Endodermal cell (in vitro differentiated cells): ENCODE results near the gene ZSCAN9. TPM values are rescaled to one million over a fixed set of nuclear protein-coding genes. Genes with fewer than 3 reads are reported as not detected.

Experiments used
- DNase-seq: peaks from one replicate; pipeline ENCODE4 v3.0.0-alpha.2; 2017
- H3K27ac ChIP-seq: 2 replicates; pipeline ENCODE4 v1.5.1; 2013; ENCODE audit warnings: mild to moderate bottlenecking, low read depth, low read length, moderate library complexity
- H3K27me3 ChIP-seq: 2 replicates; pipeline ENCODE4 v1.6.1; 2013; ENCODE audit warnings: mild to moderate bottlenecking, low read length, moderate library complexity; ENCODE audit not compliant: insufficient read depth, control insufficient read depth, poor library complexity, severe bottlenecking
- H3K36me3 ChIP-seq: 2 replicates; pipeline ENCODE4 v1.7.0; 2013; ENCODE audit warnings: mild to moderate bottlenecking, low read length, moderate library complexity; ENCODE audit not compliant: control insufficient read depth, insufficient read depth
- H3K4me1 ChIP-seq: one replicate; pipeline ENCODE4 v1.7.0; 2013; ENCODE audit warnings: low read length; ENCODE audit not compliant: control insufficient read depth, insufficient read depth
- H3K4me3 ChIP-seq: 2 replicates; pipeline ENCODE4 v1.5.1; 2013; ENCODE audit warnings: mild to moderate bottlenecking, low read length, moderate library complexity
- H3K9ac ChIP-seq: 2 replicates; pipeline ENCODE4 v1.6.1; 2013; ENCODE audit warnings: mild to moderate bottlenecking, low read length, moderate library complexity; ENCODE audit not compliant: poor library complexity, severe bottlenecking; ENCODE audit errors: extremely low read depth
- H3K9me3 ChIP-seq: 2 replicates; pipeline ENCODE4 v1.6.1; 2013; ENCODE audit warnings: mild to moderate bottlenecking, low read length, moderate library complexity; ENCODE audit not compliant: control insufficient read depth
- H3K27ac Mint-ChIP-seq: 2 replicates; pipeline ENCODE4 v1.8.0; 2020; ENCODE audit warnings: mixed read lengths
- H3K27me3 Mint-ChIP-seq: 2 replicates; pipeline ENCODE4 v1.8.0; 2021; ENCODE audit warnings: mild to moderate bottlenecking, mixed read lengths; ENCODE audit not compliant: insufficient read depth
- H3K36me3 Mint-ChIP-seq: 2 replicates; pipeline ENCODE4 v1.8.0; 2020; ENCODE audit warnings: low read depth, mixed read lengths
- H3K4me1 Mint-ChIP-seq: 2 replicates; pipeline ENCODE4 v1.8.0; 2020; ENCODE audit warnings: mixed read lengths
- H3K4me3 Mint-ChIP-seq: 2 replicates; pipeline ENCODE4 v1.8.0; 2020; ENCODE audit warnings: mild to moderate bottlenecking, moderate library complexity, mixed read lengths
- H3K9me3 Mint-ChIP-seq: 2 replicates; pipeline ENCODE4 v1.8.0; 2020; ENCODE audit warnings: mild to moderate bottlenecking, mixed read lengths
- WGBS, 2 experiments: methylation state at CpG; one replicate each; pipeline versions ENCODE4 v1.1.5 to v1.1.7; 2013; ENCODE audit warnings: missing lambda C conversion rate in 2 of 2, mixed read lengths in 1 of 2; ENCODE audit not compliant: insufficient coverage in 1 of 2, insufficient read length in 1 of 2; 5-methylcytosine and 5-hydroxymethylcytosine counted together
- total RNA-seq, 2 donors: library from RNA; stranded (reverse); fragmentation: NEBNext Ultra II Directional in 1 of 2; extraction: Animal tissue kit (Norgen Biotek cat#: 25700) in 1 of 2; gene quantifications; 2 replicates in 1 of 2; 3 replicates in 1 of 2; pipeline ENCODE4 v1.2.1, GENCODE V29; 2021
- TF ChIP-seq, protein P1 (sequence below): fragments of 200-600 bp; sonication (generic); conservative IDR thresholded peaks from 2 replicates; pipeline ENCODE4 v1.5.0; 2021; ENCODE audit warnings: antibody characterized with exemption, mild to moderate bottlenecking

Gene ZSCAN9
- total RNA-seq, 2 donors from 2014 or later: 23.1 to 32.1 TPM

DNA sequence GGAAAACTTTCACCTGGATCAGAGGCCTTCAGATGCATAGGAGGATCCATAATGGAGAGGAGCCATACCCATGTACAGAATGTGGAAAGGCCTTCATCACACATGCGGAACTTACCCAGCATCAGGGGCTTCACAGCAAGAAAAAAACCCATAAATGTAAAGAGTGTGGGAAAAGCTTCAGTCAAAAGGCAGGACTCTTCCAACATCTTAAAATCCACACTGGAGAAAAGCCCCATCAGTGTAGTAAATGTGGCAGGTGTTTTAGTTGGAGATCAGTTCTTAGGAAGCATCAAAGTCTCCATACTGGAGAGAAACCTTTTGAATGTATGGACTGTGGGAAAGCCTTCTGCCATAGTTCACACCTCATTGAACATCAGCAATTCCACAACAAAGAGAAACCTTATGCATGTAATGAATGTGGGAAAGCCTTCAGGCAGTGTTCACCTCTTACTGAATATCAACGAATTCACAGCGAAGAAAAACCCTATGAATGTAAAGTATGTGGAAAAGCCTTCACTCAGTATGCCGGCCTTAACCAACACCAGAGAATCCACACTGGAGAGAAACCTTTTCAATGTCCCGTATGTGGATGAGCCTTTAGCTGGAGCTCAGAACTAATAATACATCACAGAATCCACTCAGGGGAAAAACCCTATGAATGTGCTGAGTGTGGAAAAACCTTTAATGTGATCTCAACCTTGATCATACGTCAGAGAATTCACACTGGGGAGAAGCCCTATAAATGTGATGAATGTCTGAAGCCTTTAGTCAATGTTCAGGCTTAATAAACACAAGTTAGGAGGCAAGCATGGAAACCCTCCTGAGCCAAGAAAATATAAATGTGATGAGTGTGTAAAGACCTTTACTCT, 36.7 kb upstream of the ZSCAN9 start:
- peaks cover 37% of the 10 kb centered on the region for H3K27me3 Mint-ChIP-seq
- no peak overlapping the region for H3K9ac ChIP-seq
- H3K4me1 Mint-ChIP-seq: no peaks in the 10 kb centered on the region
- H3K4me3 ChIP-seq: no peak overlapping the region
- H3K36me3 ChIP-seq: no peaks in the 10 kb centered on the region
- H3K27ac Mint-ChIP-seq: no peak overlapping the region
- H3K36me3 Mint-ChIP-seq: no peaks in the 10 kb centered on the region
- TF ChIP-seq, protein P1, sequence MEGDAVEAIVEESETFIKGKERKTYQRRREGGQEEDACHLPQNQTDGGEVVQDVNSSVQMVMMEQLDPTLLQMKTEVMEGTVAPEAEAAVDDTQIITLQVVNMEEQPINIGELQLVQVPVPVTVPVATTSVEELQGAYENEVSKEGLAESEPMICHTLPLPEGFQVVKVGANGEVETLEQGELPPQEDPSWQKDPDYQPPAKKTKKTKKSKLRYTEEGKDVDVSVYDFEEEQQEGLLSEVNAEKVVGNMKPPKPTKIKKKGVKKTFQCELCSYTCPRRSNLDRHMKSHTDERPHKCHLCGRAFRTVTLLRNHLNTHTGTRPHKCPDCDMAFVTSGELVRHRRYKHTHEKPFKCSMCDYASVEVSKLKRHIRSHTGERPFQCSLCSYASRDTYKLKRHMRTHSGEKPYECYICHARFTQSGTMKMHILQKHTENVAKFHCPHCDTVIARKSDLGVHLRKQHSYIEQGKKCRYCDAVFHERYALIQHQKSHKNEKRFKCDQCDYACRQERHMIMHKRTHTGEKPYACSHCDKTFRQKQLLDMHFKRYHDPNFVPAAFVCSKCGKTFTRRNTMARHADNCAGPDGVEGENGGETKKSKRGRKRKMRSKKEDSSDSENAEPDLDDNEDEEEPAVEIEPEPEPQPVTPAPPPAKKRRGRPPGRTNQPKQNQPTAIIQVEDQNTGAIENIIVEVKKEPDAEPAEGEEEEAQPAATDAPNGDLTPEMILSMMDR: no peak
- H3K4me1 ChIP-seq: no peaks in the 10 kb centered on the region
- peaks cover 69% of the 10 kb centered on the region for H3K9me3 Mint-ChIP-seq
- no peak overlapping the region for H3K27ac ChIP-seq
- WGBS, 2 experiments: 93 to 100% methylated on average over 1 to 6 of the region's 6 CpGs
- peaks cover 11% of the 10 kb centered on the region for H3K27me3 ChIP-seq
- H3K4me3 Mint-ChIP-seq: no peak overlapping the region
- H3K9me3 ChIP-seq: peaks cover 41% of the 10 kb centered on the region
- DNase-seq: no peak

DNA sequence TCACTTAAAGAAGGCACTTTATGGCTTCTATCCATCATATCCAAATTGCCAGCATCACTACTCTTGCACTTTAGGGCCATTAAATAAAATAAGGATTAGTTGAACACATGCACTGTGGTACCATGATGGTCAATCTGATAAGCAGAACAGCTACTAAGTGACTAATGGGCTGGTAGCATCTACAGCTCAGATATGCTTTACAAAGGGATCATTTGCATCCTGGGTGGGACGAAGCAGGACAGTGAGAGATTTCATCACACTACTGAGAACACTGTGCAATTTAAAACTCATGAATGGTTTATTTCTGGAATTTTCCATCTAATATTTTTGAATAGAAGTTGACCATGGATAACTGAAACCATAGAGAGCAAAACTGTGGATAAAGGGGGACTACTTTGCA, 25.1 kb upstream of the ZSCAN9 start:
- Histone ChIP-seq H3K27ac (no peak overlapping the region), H3K9ac (no peak overlapping the region), H3K36me3 (no peaks in the 10 kb centered on the region), H3K4me3 (no peak overlapping the region), H3K27me3 (peaks cover 85% of the 10 kb centered on the region), H3K9me3 (peaks cover 3% of the 10 kb centered on the region), H3K4me1 (no peaks in the 10 kb centered on the region)
- H3K4me1 Mint-ChIP-seq: no peaks in the 10 kb centered on the region
- 53% methylated on average over 1 of the region's 1 CpG; no CpG with 5 or more reads in 1 of the 2 experiments for WGBS, 2 experiments
- no peaks in the 10 kb centered on the region for H3K36me3 Mint-ChIP-seq
- TF ChIP-seq, protein P1: no peak
- peaks cover 15% of the 10 kb centered on the region for H3K9me3 Mint-ChIP-seq
- H3K27me3 Mint-ChIP-seq: peaks cover 85% of the 10 kb centered on the region
- H3K27ac Mint-ChIP-seq: no peak overlapping the region
- no peak overlapping the region for H3K4me3 Mint-ChIP-seq
- no peak for DNase-seq

DNA sequence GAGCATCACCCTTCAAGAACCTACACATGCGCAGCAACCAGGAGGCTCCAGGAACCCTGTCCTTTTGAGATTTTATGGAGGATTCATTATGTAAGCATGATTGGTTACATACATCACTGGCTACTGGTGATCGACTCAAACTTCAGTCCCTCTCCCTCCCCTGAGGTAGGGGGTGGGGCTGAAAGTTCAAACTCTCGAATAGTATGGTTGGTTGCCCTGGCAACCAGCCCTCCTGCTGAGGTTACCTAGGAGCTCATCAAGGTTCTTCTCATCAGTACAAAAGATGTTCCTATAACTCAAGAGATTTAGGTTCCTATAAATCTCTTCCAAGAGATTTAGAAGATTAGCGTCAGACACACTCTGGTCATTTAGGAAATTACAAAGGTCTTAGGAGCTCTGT, 21.9 kb upstream of the ZSCAN9 start:
- H3K9me3 ChIP-seq: peaks cover 3% of the 10 kb centered on the region
- Mint-ChIP-seq H3K4me3 (no peak overlapping the region), H3K27me3 (peaks cover 92% of the 10 kb centered on the region), H3K9me3 (peaks cover 7% of the 10 kb centered on the region), H3K27ac (no peak overlapping the region), H3K4me1 (peaks cover 5% of the 10 kb centered on the region), H3K36me3 (no peaks in the 10 kb centered on the region)
- no peak overlapping the region for H3K27ac ChIP-seq
- H3K4me1 ChIP-seq: no peaks in the 10 kb centered on the region
- 17 to 33% methylated on average over 1 to 3 of the region's 4 CpGs for WGBS, 2 experiments
- TF ChIP-seq, protein P1: no peak
- peaks cover 93% of the 10 kb centered on the region for H3K27me3 ChIP-seq
- no peaks in the 10 kb centered on the region for H3K36me3 ChIP-seq
- no peak overlapping the region for H3K4me3 ChIP-seq
- DNase-seq: peak; percentile 83
- no peak overlapping the region for H3K9ac ChIP-seq
